NCI-H128 (cell line): ENCODE results near the gene KRT81.
A peak's percentile ranks its signal among the peaks of the same experiment; 100 is the strongest.

Experiments
- DNase-seq: peaks from one replicate; lab custom pipeline; 2025; ENCODE audit not compliant: unreplicated experiment; lab: John Stamatoyannopoulos, UW

The KRT81 gene

GRCh38 chr12:52291267-52291935 is at the start of gene KRT81:
KRT81 (minus strand) TSS chr12:52291534; CDS start chr12:52291465, 69 bp downstream.
- DNase-seq = no peak

GRCh38 chr12:52338241-52338960 is 47.1 kb upstream of the KRT81 start:
- DNase-seq = no peak

- DNase-seq = no peak
These were observed 45.7 kb upstream of the KRT81 start for GRCh38 chr12:52337054-52337453.

- DNase-seq = no peak
These were observed 45.3 kb upstream of the KRT81 start for GRCh38 chr12:52336641-52337040.

GRCh38 chr12:52335598-52336262 is 44.4 kb upstream of the KRT81 start:
- no peak for DNase-seq

GRCh38 chr12:52334185-52334584 is 42.9 kb upstream of the KRT81 start:
- DNase-seq = no peak

- DNase-seq = no peak
These were observed 42.0 kb upstream of the KRT81 start for GRCh38 chr12:52333321-52333720.

- DNase-seq = no peak
These were observed 41.0 kb upstream of the KRT81 start for GRCh38 chr12:52332381-52332780.

- no peak for DNase-seq
These were observed 40.5 kb upstream of the KRT81 start for GRCh38 chr12:52331833-52332232.

- no peak for DNase-seq
These were observed 39.7 kb upstream of the KRT81 start for GRCh38 chr12:52331039-52331438.

- no peak for DNase-seq
These were observed 36.6 kb upstream of the KRT81 start for GRCh38 chr12:52327830-52328500.

- DNase-seq = peak; percentile 20
These were observed 35.9 kb upstream of the KRT81 start for GRCh38 chr12:52327052-52327829.

GRCh38 chr12:52324153-52324444 is 32.8 kb upstream of the KRT81 start:
- DNase-seq = no peak

GRCh38 chr12:52323416-52324152 is 32.2 kb upstream of the KRT81 start:
- no peak for DNase-seq

- DNase-seq = no peak
These were observed 31.7 kb upstream of the KRT81 start for GRCh38 chr12:52323001-52323400.

- no peak for DNase-seq
These were observed 30.7 kb upstream of the KRT81 start for GRCh38 chr12:52322069-52322468.

- no peak for DNase-seq
These were observed 30.1 kb upstream of the KRT81 start for GRCh38 chr12:52321418-52321817.

GRCh38 chr12:52320784-52321400 is 29.6 kb upstream of the KRT81 start, which contains the start of gene KRT83:
KRT83 (minus strand) TSS chr12:52321398; CDS start chr12:52321335, 63 bp downstream.
- DNase-seq = no peak

GRCh38 chr12:52319097-52319496 is 27.8 kb upstream of the KRT81 start:
- DNase-seq = no peak
